ENCODE results near the gene SETD2. TPM values are rescaled to one million over a fixed set of nuclear protein-coding genes. Genes with fewer than 3 reads are reported as not detected.
"Not testable (repeated sequence)": the region's sequence is repeated elsewhere in the genome, so short reads cannot be mapped to it uniquely, and the experiment has no call there.

SETD2 gene
- 16.0 and 17.2 TPM in 2 replicates for total RNA-seq (2014; rRNA removed; shearing (Covaris generic))
- 11.6 and 14.5 TPM in 2 replicates for polyA plus RNA-seq (2015; cell fraction: cytosol; rRNA removed)
- 23.1 and 24.2 TPM in 2 replicates for polyA plus RNA-seq (2015; cell fraction: nucleus; rRNA removed)

- peak; percentile 88 for DNase-seq (ENCODE audit: low read depth)
Observed at GRCh38 chr3:47164007-47164881, at the start of gene SETD2. Gene SETD2, minus strand, starts transcription at chr3:47164113. Its CDS starts 189 bp downstream, at chr3:47163924.

- DNase-seq (ENCODE audit: low read depth): no peak
Observed at GRCh38 chr3:47210863-47211405, 47.0 kb upstream of the SETD2 start.

GRCh38 chr3:47206022-47206421 is 42.1 kb upstream of the SETD2 start:
- not testable (repeated sequence) for DNase-seq (ENCODE audit: low read depth)

GRCh38 chr3:47204875-47205274 is 41.0 kb upstream of the SETD2 start:
- DNase-seq (ENCODE audit: low read depth): no peak

GRCh38 chr3:47202542-47202941 is 38.6 kb upstream of the SETD2 start:
- DNase-seq (ENCODE audit: low read depth): no peak

GRCh38 chr3:47197287-47197686 is 33.4 kb upstream of the SETD2 start:
- DNase-seq (ENCODE audit: low read depth): no peak

GRCh38 chr3:47194994-47195393 is 31.1 kb upstream of the SETD2 start:
- no peak for DNase-seq (ENCODE audit: low read depth)

- DNase-seq (ENCODE audit: low read depth): peak; percentile 6
Observed at GRCh38 chr3:47193871-47194859, 30.3 kb upstream of the SETD2 start.

- no peak for DNase-seq (ENCODE audit: low read depth)
Observed at GRCh38 chr3:47186285-47186684, 22.4 kb upstream of the SETD2 start.

GRCh38 chr3:47181685-47182084 is 17.8 kb upstream of the SETD2 start:
- DNase-seq (ENCODE audit: low read depth): not testable (repeated sequence)

- not testable (repeated sequence) for DNase-seq (ENCODE audit: low read depth)
Observed at GRCh38 chr3:47180011-47180410, 16.1 kb upstream of the SETD2 start.

- DNase-seq (ENCODE audit: low read depth): no peak
Observed at GRCh38 chr3:47176582-47176981, 12.7 kb upstream of the SETD2 start.

GRCh38 chr3:47163169-47164006 is 525 bp downstream of the SETD2 start:
- peak; percentile 25 for DNase-seq (ENCODE audit: low read depth)

- peak; percentile 13 for DNase-seq (ENCODE audit: low read depth)
Observed at GRCh38 chr3:47162697-47163168, 1.2 kb downstream of the SETD2 start.

GRCh38 chr3:47161983-47162696 is 1.8 kb downstream of the SETD2 start:
- no peak for DNase-seq (ENCODE audit: low read depth)

- DNase-seq (ENCODE audit: low read depth): no peak
Observed at GRCh38 chr3:47159820-47160219, 4.1 kb downstream of the SETD2 start.

- no peak for DNase-seq (ENCODE audit: low read depth)
Observed at GRCh38 chr3:47158208-47158607, 5.7 kb downstream of the SETD2 start.

- no peak for DNase-seq (ENCODE audit: low read depth)
Observed at GRCh38 chr3:47156396-47156795, 7.5 kb downstream of the SETD2 start.

- no peak for DNase-seq (ENCODE audit: low read depth)
Observed at GRCh38 chr3:47152578-47152977, 11.3 kb downstream of the SETD2 start.

GRCh38 chr3:47151836-47152235 is 12.1 kb downstream of the SETD2 start:
- no peak for DNase-seq (ENCODE audit: low read depth)

Data from HT1080 (cell line).